Left renal pelvis (tissue), 4 donors: Measurements from ENCODE around the gene SCN5A. TPM values are rescaled to one million over a fixed set of nuclear protein-coding genes. Genes with fewer than 3 reads are reported as not detected.

Experiments used
- DNase-seq, 4 donors: peaks; one replicate each; pipeline ENCODE4 v3.0.0-alpha.2; 2013; ENCODE audit warnings: low read depth in 4 of 4, low spot score in 3 of 4
- polyA plus RNA-seq, 4 donors: library from polyadenylated mRNA; unstranded; fragments of 120-200 nt; gene quantifications; one replicate each; pipeline ENCODE4 v1.2.1, GENCODE V29; 2013; ENCODE audit not compliant: insufficient read length in 4 of 4

SCN5A gene
- polyA plus RNA-seq, 4 donors: 0.89 to 2.0 (median 1.0) TPM

- DNase-seq: no peak
Measured at GRCh38 chr3:38563886-38564270, 85.6 kb downstream of the SCN5A start.

- DNase-seq: no peak
Measured at GRCh38 chr3:38563070-38563885, 86.2 kb downstream of the SCN5A start.

- no peak for DNase-seq
Measured at GRCh38 chr3:38562467-38562925, 87.0 kb downstream of the SCN5A start.

GRCh38 chr3:38561746-38562466, 87.6 kb downstream of the SCN5A start:
- DNase-seq: no peak

GRCh38 chr3:38560996-38561717, 88.3 kb downstream of the SCN5A start:
- no peak for DNase-seq

- DNase-seq: no peak
Measured at GRCh38 chr3:38560284-38560683, 89.2 kb downstream of the SCN5A start.

- DNase-seq: no peak
Measured at GRCh38 chr3:38558864-38559263, 90.6 kb downstream of the SCN5A start.

- DNase-seq: no peak
Measured at GRCh38 chr3:38556640-38557358, 92.7 kb downstream of the SCN5A start.

- DNase-seq: no peak
Measured at GRCh38 chr3:38555926-38556325, 93.6 kb downstream of the SCN5A start.

- DNase-seq: no peak
Measured at GRCh38 chr3:38555149-38555840, 94.2 kb downstream of the SCN5A start.

GRCh38 chr3:38554127-38554827, 95.2 kb downstream of the SCN5A start:
- DNase-seq: no peak

- DNase-seq: no peak
Measured at GRCh38 chr3:38553071-38553470, 96.4 kb downstream of the SCN5A start.

GRCh38 chr3:38552364-38552763, 97.1 kb downstream of the SCN5A start:
- DNase-seq: no peak

- DNase-seq: no peak
Measured at GRCh38 chr3:38551026-38551832, 98.3 kb downstream of the SCN5A start.

- DNase-seq: no peak
Measured at GRCh38 chr3:38549957-38550840, 99.3 kb downstream of the SCN5A start.

- DNase-seq: no peak
Measured at GRCh38 chr3:38549486-38549885, 100.0 kb downstream of the SCN5A start.

- no peak for DNase-seq
Measured at GRCh38 chr3:38549082-38549481, 100.4 kb downstream of the SCN5A start.
